ENCODE measurements around the gene RAB27B.

- no peak for TF ChIP-seq CTCF (conservative IDR thresholded peaks at IDR 0.05 in 1 of 2, IDR thresholded peaks at IDR 0.05 in 1 of 2; ENCODE audit: extremely low read depth in 1 of 2, insufficient read depth in 1 of 2, low read depth in 1 of 2, low read length in 2 of 2)
- TF ChIP-seq EZH2 (IDR thresholded peaks at IDR 0.05; ENCODE audit: borderline replicate concordance, low read length), result no peak
Observed at GRCh38 chr18:54780285-54780861, 47.9 kb upstream of the RAB27B start.

All from mammary epithelial cell (primary cell).